ENCODE results near the gene UHRF2.
"Not testable (repeated sequence)": the region's sequence is repeated elsewhere in the genome, so short reads cannot be mapped to it uniquely, and the experiment has no call there.

Gene UHRF2

GRCh38 chr9:6450641-6451375, 37.8 kb downstream of the UHRF2 start:
- ChIA-PET POLR2A (no interaction called here), CTCF (no interaction called here)
- no peak for DNase-seq (ENCODE audit: extremely low spot score)
- TF ChIP-seq FOXM1 (IDR thresholded peaks at IDR 0.05; ENCODE audit: borderline replicate concordance) = no peak
- TF ChIP-seq L3MBTL2 (conservative IDR thresholded peaks at IDR 0.05) = no peak
- TF ChIP-seq HDGF (IDR thresholded peaks at IDR 0.05; ENCODE audit: borderline replicate concordance) = no peak
- no peak for TF ChIP-seq ZNF384 (IDR thresholded peaks at IDR 0.05)
- TF ChIP-seq LEF1 (IDR thresholded peaks at IDR 0.05; ENCODE audit: borderline replicate concordance) = no peak
- TF ChIP-seq PKNOX1 (IDR thresholded peaks at IDR 0.05) = no peak
- TF ChIP-seq SP1 (IDR thresholded peaks at IDR 0.05) = no peak
- TF ChIP-seq SUZ12 (IDR thresholded peaks at IDR 0.05) = no peak
- TF ChIP-seq NFRKB (IDR thresholded peaks at IDR 0.05) = no peak

- POLR2A ChIA-PET; CTCF ChIA-PET; DNase-seq (ENCODE audit: extremely low spot score): not testable (repeated sequence)
Observed at GRCh38 chr9:6455292-6455691, 42.3 kb downstream of the UHRF2 start.

DNA sequence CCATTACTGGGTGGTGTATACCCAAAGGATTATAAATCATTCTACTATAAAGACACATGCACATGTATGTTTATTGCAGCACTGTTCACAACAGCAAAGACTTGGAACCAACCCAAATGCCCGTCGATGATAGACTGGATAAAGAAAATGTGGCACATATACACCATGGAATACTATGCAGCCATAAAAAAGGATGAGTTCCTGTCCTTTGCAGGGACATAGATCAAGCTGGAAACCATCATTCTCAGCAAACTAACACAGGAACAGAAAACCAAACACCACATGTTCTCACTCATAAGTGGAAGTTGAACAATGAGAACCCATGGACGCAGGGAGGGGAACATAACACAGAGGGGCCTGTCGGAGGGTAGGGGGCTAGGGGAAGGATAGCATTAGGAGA, 45.7 kb downstream of the UHRF2 start:
- CTCF ChIA-PET; POLR2A ChIA-PET; DNase-seq (ENCODE audit: extremely low spot score): not testable (repeated sequence)

GRCh38 chr9:6459718-6460117, 46.7 kb downstream of the UHRF2 start:
- TF ChIP-seq ARNT (IDR thresholded peaks at IDR 0.05) (no peak), FOXM1 (IDR thresholded peaks at IDR 0.05; ENCODE audit: borderline replicate concordance) (no peak), FOXK2 (IDR thresholded peaks at IDR 0.05) (no peak), CTBP1 (IDR thresholded peaks at IDR 0.05; ENCODE audit: borderline replicate concordance) (no peak), BHLHE40 (IDR thresholded peaks at IDR 0.05; ENCODE audit: borderline replicate concordance) (no peak), TARDBP (IDR thresholded peaks at IDR 0.05) (no peak), FOXA1 (IDR thresholded peaks at IDR 0.05) (no peak), SUZ12 (IDR thresholded peaks at IDR 0.05) (no peak), SP1 (IDR thresholded peaks at IDR 0.05) (no peak), LEF1 (IDR thresholded peaks at IDR 0.05; ENCODE audit: borderline replicate concordance) (no peak), NFRKB (IDR thresholded peaks at IDR 0.05) (no peak), HDGF (IDR thresholded peaks at IDR 0.05; ENCODE audit: borderline replicate concordance) (no peak)
- ChIA-PET CTCF (interaction anchor here (0.6 to 0.7 kb wide), 2 partner anchors 20 to 28 kb away, joined by 4 read pairs; no protein-coding TSS in a partner anchor), POLR2A (no interaction called here)
- DNase-seq (ENCODE audit: extremely low spot score) = no peak

GRCh38 chr9:6460189-6460768, 47.3 kb downstream of the UHRF2 start:
- no peak for DNase-seq (ENCODE audit: extremely low spot score)
- ChIA-PET CTCF (interaction anchor here (0.6 kb wide), 1 partner anchor 28 kb away, joined by 4 read pairs; no protein-coding TSS in a partner anchor), POLR2A (no interaction called here)
- no peak for TF ChIP-seq BHLHE40 (IDR thresholded peaks at IDR 0.05; ENCODE audit: borderline replicate concordance)
- TF ChIP-seq FOXK2 (IDR thresholded peaks at IDR 0.05) = no peak
- no peak for TF ChIP-seq SUZ12 (IDR thresholded peaks at IDR 0.05)
- TF ChIP-seq LEF1 (IDR thresholded peaks at IDR 0.05; ENCODE audit: borderline replicate concordance) = no peak
- TF ChIP-seq L3MBTL2 (conservative IDR thresholded peaks at IDR 0.05) = no peak
- TF ChIP-seq ZNF384 (IDR thresholded peaks at IDR 0.05) = no peak
- no peak for TF ChIP-seq NFRKB (IDR thresholded peaks at IDR 0.05)
- TF ChIP-seq TARDBP (IDR thresholded peaks at IDR 0.05) = no peak
- no peak for TF ChIP-seq PKNOX1 (IDR thresholded peaks at IDR 0.05)
- TF ChIP-seq FOXM1 (IDR thresholded peaks at IDR 0.05; ENCODE audit: borderline replicate concordance) = no peak
- no peak for TF ChIP-seq CTBP1 (IDR thresholded peaks at IDR 0.05; ENCODE audit: borderline replicate concordance)
- TF ChIP-seq SP1 (IDR thresholded peaks at IDR 0.05) = no peak
- TF ChIP-seq ELF4 (IDR thresholded peaks at IDR 0.05) = no peak
- no peak for TF ChIP-seq FOXA1 (IDR thresholded peaks at IDR 0.05)

- no peak for TF ChIP-seq ARNT (IDR thresholded peaks at IDR 0.05)
- TF ChIP-seq PKNOX1 (IDR thresholded peaks at IDR 0.05) = no peak
- TF ChIP-seq ZNF384 (IDR thresholded peaks at IDR 0.05) = no peak
- no peak for TF ChIP-seq HDGF (IDR thresholded peaks at IDR 0.05; ENCODE audit: borderline replicate concordance)
- TF ChIP-seq FOXA1 (IDR thresholded peaks at IDR 0.05) = no peak
- TF ChIP-seq NFRKB (IDR thresholded peaks at IDR 0.05) = no peak
- TF ChIP-seq SUZ12 (IDR thresholded peaks at IDR 0.05) = no peak
- no peak for TF ChIP-seq TARDBP (IDR thresholded peaks at IDR 0.05)
- TF ChIP-seq CTBP1 (IDR thresholded peaks at IDR 0.05; ENCODE audit: borderline replicate concordance) = no peak
- TF ChIP-seq FOXM1 (IDR thresholded peaks at IDR 0.05; ENCODE audit: borderline replicate concordance) = no peak
- TF ChIP-seq ELF4 (IDR thresholded peaks at IDR 0.05) = no peak
- no peak for TF ChIP-seq SP1 (IDR thresholded peaks at IDR 0.05)
- no peak for TF ChIP-seq FOXK2 (IDR thresholded peaks at IDR 0.05)
- no peak for TF ChIP-seq BHLHE40 (IDR thresholded peaks at IDR 0.05; ENCODE audit: borderline replicate concordance)
- no peak for TF ChIP-seq LEF1 (IDR thresholded peaks at IDR 0.05; ENCODE audit: borderline replicate concordance)
- TF ChIP-seq L3MBTL2 (conservative IDR thresholded peaks at IDR 0.05) = no peak
- ChIA-PET POLR2A (no interaction called here), CTCF (no interaction called here)
- DNase-seq (ENCODE audit: extremely low spot score) = no peak
Observed at GRCh38 chr9:6461619-6462018, 48.6 kb downstream of the UHRF2 start.
